Tibial nerve (tissue), 4 donors: ENCODE results near the gene METTL16. TPM values are rescaled to one million over a fixed set of nuclear protein-coding genes. Genes with fewer than 3 reads are reported as not detected.

Experiments
- DNase-seq, 2 donors: peaks; one replicate each; pipeline ENCODE4 v3.0.0-alpha.2; 2019; ENCODE audit warnings: low spot score in 2 of 2
- H3K27ac ChIP-seq, 4 donors: fragments of 200-600 bp; sonication (generic) in 3 of 4; one replicate each; pipeline ENCODE4 v1.5.1; 2017 to 2019; ENCODE audit warnings: mild to moderate bottlenecking in 1 of 4
- H3K27me3 ChIP-seq, 2 donors: fragments of 200-600 bp; sonication (generic) in 1 of 2; one replicate each; pipeline versions ENCODE4 v1.5.1 to v1.6.0; 2017 to 2019
- H3K36me3 ChIP-seq, 3 donors: fragments of 200-600 bp; sonication (generic); one replicate each; pipeline ENCODE4 v1.5.1; 2018 to 2019
- H3K4me1 ChIP-seq, 4 donors: fragments of 200-600 bp; sonication (generic) in 3 of 4; one replicate each; pipeline ENCODE4 v1.5.1; 2017 to 2019
- H3K4me3 ChIP-seq, 4 donors: fragments of 200-600 bp; sonication (generic) in 3 of 4; one replicate each; pipeline ENCODE4 v1.5.1; 2017 to 2019; ENCODE audit warnings: mild to moderate bottlenecking in 1 of 4, moderate library complexity in 1 of 4
- H3K9me3 ChIP-seq, 4 donors: fragments of 200-600 bp; sonication (generic) in 3 of 4; one replicate each; pipeline ENCODE4 v1.5.1; 2017 to 2019
- EP300 ChIP-seq, 2 donors: sonication (generic); formaldehyde crosslinking; IDR thresholded peaks; one replicate each; pipeline ENCODE4 v1.6.1; 2017; ENCODE audit warnings: antibody characterized with exemption in 2 of 2, mild to moderate bottlenecking in 1 of 2
- POLR2A ChIP-seq, 2 donors: fragments of 450-650 bp; IDR thresholded peaks; one replicate each; pipeline ENCODE4 v1.6.1; 2017; ENCODE audit warnings: antibody characterized with exemption in 2 of 2, mild to moderate bottlenecking in 2 of 2, moderate library complexity in 2 of 2
- WGBS, 2 donors: methylation state at CpG; one replicate each; pipeline ENCODE4 v1.1.5; 2018; 5-methylcytosine and 5-hydroxymethylcytosine counted together
- total RNA-seq, 4 donors: library from RNA; depleted of rRNA; stranded (reverse); fragments of >200 nt; gene quantifications; one replicate each; pipeline ENCODE4 v1.1.0, GENCODE V29; 2016
- TF ChIP-seq, protein P1 (sequence below), 5 experiments: fragments of 200-600 bp in 3 of 5; fragments of 450-650 bp in 2 of 5; sonication (generic) in 3 of 5; IDR thresholded peaks; one replicate each; pipeline ENCODE4 v1.5.1; 2016 to 2019; ENCODE audit warnings: antibody characterized with exemption in 5 of 5, mild to moderate bottlenecking in 3 of 5, moderate library complexity in 2 of 5

METTL16 gene
- total RNA-seq, 4 donors from 2014 or later = 26.5 to 38.1 (median 33.9) TPM

DNA sequence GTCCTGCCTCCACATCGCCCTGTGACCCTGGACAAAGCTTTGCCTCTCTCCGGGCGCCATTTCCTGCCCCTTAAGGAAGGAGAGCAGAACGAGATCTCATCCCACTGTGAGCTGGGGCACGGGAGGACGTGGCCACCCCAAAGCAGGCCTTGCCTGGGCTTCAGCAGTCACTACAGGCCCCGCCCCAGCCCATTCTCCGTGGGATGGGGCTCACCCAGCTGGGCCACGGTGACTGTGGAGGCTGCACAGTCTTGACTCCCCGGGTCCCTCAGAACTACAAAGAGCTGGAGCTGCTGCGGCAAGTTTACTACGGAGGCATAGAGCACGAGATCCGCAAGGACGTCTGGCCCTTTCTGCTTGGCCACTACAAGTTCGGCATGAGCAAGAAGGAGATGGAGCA, 139.0 kb downstream of the METTL16 start:
- H3K27me3 ChIP-seq = no peaks in the 10 kb centered on the region
- H3K36me3 ChIP-seq = peaks cover 0 to 100% (median 8%) of the 10 kb centered on the region in 3 donors
- 80 to 90% methylated on average over 7 to 15 of the region's 16 CpGs for WGBS, 2 donors
- H3K4me3 ChIP-seq = no peak overlapping the region
- H3K27ac ChIP-seq = no peak overlapping the region
- H3K9me3 ChIP-seq = no peaks in the 10 kb centered on the region
- TF ChIP-seq POLR2A (IDR thresholded peaks at IDR 0.05) (no peak), EP300 (IDR thresholded peaks at IDR 0.05) (no peak)
- TF ChIP-seq, protein P1, sequence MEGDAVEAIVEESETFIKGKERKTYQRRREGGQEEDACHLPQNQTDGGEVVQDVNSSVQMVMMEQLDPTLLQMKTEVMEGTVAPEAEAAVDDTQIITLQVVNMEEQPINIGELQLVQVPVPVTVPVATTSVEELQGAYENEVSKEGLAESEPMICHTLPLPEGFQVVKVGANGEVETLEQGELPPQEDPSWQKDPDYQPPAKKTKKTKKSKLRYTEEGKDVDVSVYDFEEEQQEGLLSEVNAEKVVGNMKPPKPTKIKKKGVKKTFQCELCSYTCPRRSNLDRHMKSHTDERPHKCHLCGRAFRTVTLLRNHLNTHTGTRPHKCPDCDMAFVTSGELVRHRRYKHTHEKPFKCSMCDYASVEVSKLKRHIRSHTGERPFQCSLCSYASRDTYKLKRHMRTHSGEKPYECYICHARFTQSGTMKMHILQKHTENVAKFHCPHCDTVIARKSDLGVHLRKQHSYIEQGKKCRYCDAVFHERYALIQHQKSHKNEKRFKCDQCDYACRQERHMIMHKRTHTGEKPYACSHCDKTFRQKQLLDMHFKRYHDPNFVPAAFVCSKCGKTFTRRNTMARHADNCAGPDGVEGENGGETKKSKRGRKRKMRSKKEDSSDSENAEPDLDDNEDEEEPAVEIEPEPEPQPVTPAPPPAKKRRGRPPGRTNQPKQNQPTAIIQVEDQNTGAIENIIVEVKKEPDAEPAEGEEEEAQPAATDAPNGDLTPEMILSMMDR (IDR thresholded peaks at IDR 0.05) = no peak
- DNase-seq = no peak
- H3K4me1 ChIP-seq = peaks cover 0 to 6% (median 0%) of the 10 kb centered on the region in 4 donors

DNA sequence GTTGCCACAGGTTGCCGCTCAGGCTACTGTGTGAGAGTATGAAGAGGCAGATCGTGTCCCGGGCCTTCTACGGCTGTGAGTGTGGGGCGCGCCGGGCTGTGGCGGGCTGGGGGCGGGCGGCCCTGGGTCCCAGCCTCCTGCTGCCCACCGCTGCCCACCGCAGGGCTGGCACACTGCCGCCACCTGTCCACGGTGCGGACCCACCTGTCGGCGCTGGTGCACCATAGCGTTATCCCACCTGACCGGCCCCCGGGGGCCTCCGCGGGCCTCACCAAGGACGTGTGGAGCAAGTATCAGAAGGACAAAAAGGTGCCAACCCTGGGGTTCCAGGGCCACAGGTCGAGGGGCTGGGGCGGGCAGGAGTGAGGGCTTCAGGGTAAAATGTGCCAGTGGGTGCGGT, 139.5 kb downstream of the METTL16 start:
- H3K9me3 ChIP-seq = no peaks in the 10 kb centered on the region
- DNase-seq = no peak
- no peaks in the 10 kb centered on the region for H3K27me3 ChIP-seq
- no peak overlapping the region for H3K4me3 ChIP-seq
- peaks cover 0 to 100% (median 8%) of the 10 kb centered on the region in 3 donors for H3K36me3 ChIP-seq
- 89 to 94% methylated on average over 16 to 25 of the region's 26 CpGs for WGBS, 2 donors
- no peak for TF ChIP-seq EP300 (IDR thresholded peaks at IDR 0.05)
- TF ChIP-seq, protein P1 (IDR thresholded peaks at IDR 0.05) = no peak
- no peak overlapping the region for H3K27ac ChIP-seq
- peaks cover 0 to 6% (median 0%) of the 10 kb centered on the region in 4 donors for H3K4me1 ChIP-seq

DNA sequence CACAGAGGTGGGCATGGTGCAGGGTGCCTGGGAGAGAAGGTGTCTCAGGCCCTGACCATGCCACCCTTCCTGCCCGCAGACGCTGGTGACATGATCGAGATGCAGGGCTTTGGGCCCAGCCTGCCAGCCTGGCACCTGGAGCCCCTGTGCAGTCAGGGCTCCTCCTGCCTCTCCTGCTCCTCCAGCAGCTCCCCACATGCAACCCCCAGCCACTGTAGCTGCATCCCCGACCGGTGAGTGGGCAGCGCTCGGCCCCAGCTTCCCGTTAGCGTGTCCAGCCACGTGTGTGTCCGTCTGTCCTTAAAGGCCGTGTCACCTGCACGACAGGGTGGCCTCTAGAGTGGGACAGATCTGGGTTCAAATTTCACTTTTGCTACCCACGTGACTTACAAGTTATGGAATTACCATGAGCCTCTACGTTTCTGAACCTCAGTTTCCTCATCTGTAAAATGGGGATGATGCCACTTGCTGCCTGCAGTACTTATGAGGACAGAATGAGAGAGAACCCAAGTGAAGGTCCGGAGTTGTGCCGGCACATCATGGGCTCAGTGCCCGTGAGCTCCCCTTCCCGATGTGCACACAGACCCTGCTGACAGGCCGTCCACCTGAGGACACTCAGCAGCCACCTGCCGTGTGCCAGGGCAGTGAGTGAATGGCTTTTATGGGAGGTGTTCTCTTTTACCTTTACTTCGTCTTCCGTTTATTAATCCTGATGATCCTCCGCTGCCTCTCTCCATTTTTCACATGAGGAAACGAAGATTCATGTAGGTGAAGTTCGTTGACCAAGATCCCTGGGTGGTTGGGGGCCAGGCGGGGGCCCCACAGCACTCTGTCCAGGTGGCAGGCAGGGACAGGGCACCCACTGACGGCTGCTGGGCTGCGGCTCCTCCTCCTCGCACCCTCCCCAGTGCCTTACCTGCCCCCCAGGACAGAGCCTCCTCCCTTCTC, 140.2 kb downstream of the METTL16 start:
- no peak overlapping the region for H3K27ac ChIP-seq
- H3K36me3 ChIP-seq = peaks cover 0 to 100% (median 8%) of the 10 kb centered on the region in 3 donors
- H3K27me3 ChIP-seq = no peaks in the 10 kb centered on the region
- TF ChIP-seq, protein P1 (IDR thresholded peaks at IDR 0.05) = no peak
- no peak for TF ChIP-seq EP300 (IDR thresholded peaks at IDR 0.05)
- TF ChIP-seq POLR2A (IDR thresholded peaks at IDR 0.05) = no peak
- no peak overlapping the region for H3K4me3 ChIP-seq
- H3K4me1 ChIP-seq = peaks cover 0 to 6% (median 0%) of the 10 kb centered on the region in 4 donors
- no peaks in the 10 kb centered on the region for H3K9me3 ChIP-seq
- 94% methylated on average over 26 to 30 of the region's 30 CpGs for WGBS, 2 donors
- DNase-seq = no peak

DNA sequence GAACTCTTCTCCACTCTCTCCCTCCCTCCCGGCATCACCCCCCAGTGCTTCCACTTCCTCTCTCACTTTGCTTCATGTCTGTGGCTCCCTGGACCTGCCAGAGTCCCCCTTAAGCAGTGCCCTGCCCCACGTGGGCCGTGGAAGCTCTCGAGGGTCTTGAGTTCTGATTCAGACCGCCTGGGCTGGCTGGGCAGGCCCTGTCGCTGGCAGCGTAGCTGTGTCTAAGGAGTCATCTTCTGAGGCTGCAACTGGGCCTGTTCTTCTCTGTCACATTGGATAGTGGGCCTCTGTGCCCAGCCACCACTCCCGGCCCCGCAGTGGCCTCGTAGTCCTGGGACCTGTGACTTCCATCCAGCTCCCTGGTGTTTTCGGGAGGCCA, 141.5 kb downstream of the METTL16 start:
- TF ChIP-seq POLR2A (IDR thresholded peaks at IDR 0.05) = no peak
- TF ChIP-seq, protein P1 (IDR thresholded peaks at IDR 0.05) = no peak
- TF ChIP-seq EP300 (IDR thresholded peaks at IDR 0.05) = no peak
- H3K4me3 ChIP-seq = no peak overlapping the region
- peaks cover 0 to 98% (median 0%) of the 10 kb centered on the region in 3 donors for H3K36me3 ChIP-seq
- no peaks in the 10 kb centered on the region for H3K9me3 ChIP-seq
- 78 to 82% methylated on average over 10 to 11 of the region's 11 CpGs for WGBS, 2 donors
- H3K27me3 ChIP-seq = no peaks in the 10 kb centered on the region
- no peak overlapping the region for H3K27ac ChIP-seq
- DNase-seq = no peak
- peaks cover 0 to 6% (median 0%) of the 10 kb centered on the region in 4 donors for H3K4me1 ChIP-seq

DNA sequence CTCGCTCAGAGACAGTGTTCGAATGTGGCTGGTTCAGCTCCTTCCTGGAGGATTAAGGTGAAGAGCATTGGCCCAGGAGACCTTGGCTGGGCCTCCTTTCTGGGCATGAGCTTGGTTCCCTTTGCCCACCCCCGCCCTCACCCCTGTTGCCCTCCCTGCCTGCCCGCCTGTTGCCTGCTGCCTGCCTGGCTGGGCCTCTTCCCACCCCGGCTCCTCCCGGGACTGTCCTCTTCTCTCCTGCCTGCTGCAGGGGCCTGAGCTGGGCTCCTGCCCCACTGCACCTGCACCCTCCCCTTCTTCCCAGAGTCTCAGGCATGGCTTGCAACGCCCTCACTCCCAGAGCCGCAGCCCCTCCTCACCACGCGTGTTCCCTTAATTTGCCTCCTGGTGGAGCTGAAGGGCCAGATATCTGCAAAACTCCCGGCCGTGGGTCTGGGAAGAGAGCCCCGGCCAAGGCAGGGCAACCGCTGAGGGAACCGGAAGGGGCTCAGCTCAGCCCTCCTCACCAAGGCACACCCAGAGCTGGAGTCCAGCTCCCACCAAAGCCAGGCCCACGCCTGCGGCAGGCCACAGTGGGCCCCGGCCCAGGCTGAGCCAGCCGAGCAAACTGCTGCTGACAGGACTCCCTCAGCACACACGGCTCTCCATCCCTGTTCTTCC, 142.0 kb downstream of the METTL16 start:
- peaks cover 0 to 98% (median 0%) of the 10 kb centered on the region in 3 donors for H3K36me3 ChIP-seq
- H3K27me3 ChIP-seq = no peaks in the 10 kb centered on the region
- no peak overlapping the region for H3K27ac ChIP-seq
- peaks cover 0 to 6% (median 0%) of the 10 kb centered on the region in 4 donors for H3K4me1 ChIP-seq
- TF ChIP-seq, protein P1 (IDR thresholded peaks at IDR 0.05) = no peak
- TF ChIP-seq POLR2A (IDR thresholded peaks at IDR 0.05) (no peak), EP300 (IDR thresholded peaks at IDR 0.05) (no peak)
- WGBS, 2 donors = 59 to 60% methylated on average over 15 to 20 of the region's 20 CpGs
- no peaks in the 10 kb centered on the region for H3K9me3 ChIP-seq
- no peak overlapping the region for H3K4me3 ChIP-seq
- DNase-seq = no peak
